Endodermal cell (in vitro differentiated cells): ENCODE results near the gene ALAS1. TPM values are rescaled to one million over a fixed set of nuclear protein-coding genes. Genes with fewer than 3 reads are reported as not detected.
A peak's percentile ranks its signal among the peaks of the same experiment; 100 is the strongest.

Experiments used
- DNase-seq: peaks from one replicate; pipeline ENCODE4 v3.0.0-alpha.2; 2017
- H3K27ac ChIP-seq: 2 replicates; pipeline ENCODE4 v1.5.1; 2013; ENCODE audit warnings: mild to moderate bottlenecking, low read depth, low read length, moderate library complexity
- H3K27me3 ChIP-seq: 2 replicates; pipeline ENCODE4 v1.6.1; 2013; ENCODE audit warnings: mild to moderate bottlenecking, low read length, moderate library complexity; ENCODE audit not compliant: insufficient read depth, control insufficient read depth, poor library complexity, severe bottlenecking
- H3K36me3 ChIP-seq: 2 replicates; pipeline ENCODE4 v1.7.0; 2013; ENCODE audit warnings: mild to moderate bottlenecking, low read length, moderate library complexity; ENCODE audit not compliant: control insufficient read depth, insufficient read depth
- H3K4me1 ChIP-seq: one replicate; pipeline ENCODE4 v1.7.0; 2013; ENCODE audit warnings: low read length; ENCODE audit not compliant: control insufficient read depth, insufficient read depth
- H3K4me3 ChIP-seq: 2 replicates; pipeline ENCODE4 v1.5.1; 2013; ENCODE audit warnings: mild to moderate bottlenecking, low read length, moderate library complexity
- H3K9ac ChIP-seq: 2 replicates; pipeline ENCODE4 v1.6.1; 2013; ENCODE audit warnings: mild to moderate bottlenecking, low read length, moderate library complexity; ENCODE audit not compliant: poor library complexity, severe bottlenecking; ENCODE audit errors: extremely low read depth
- H3K9me3 ChIP-seq: 2 replicates; pipeline ENCODE4 v1.6.1; 2013; ENCODE audit warnings: mild to moderate bottlenecking, low read length, moderate library complexity; ENCODE audit not compliant: control insufficient read depth
- H3K27ac Mint-ChIP-seq: 2 replicates; pipeline ENCODE4 v1.8.0; 2020; ENCODE audit warnings: mixed read lengths
- H3K27me3 Mint-ChIP-seq: 2 replicates; pipeline ENCODE4 v1.8.0; 2021; ENCODE audit warnings: mild to moderate bottlenecking, mixed read lengths; ENCODE audit not compliant: insufficient read depth
- H3K36me3 Mint-ChIP-seq: 2 replicates; pipeline ENCODE4 v1.8.0; 2020; ENCODE audit warnings: low read depth, mixed read lengths
- H3K4me1 Mint-ChIP-seq: 2 replicates; pipeline ENCODE4 v1.8.0; 2020; ENCODE audit warnings: mixed read lengths
- H3K4me3 Mint-ChIP-seq: 2 replicates; pipeline ENCODE4 v1.8.0; 2020; ENCODE audit warnings: mild to moderate bottlenecking, moderate library complexity, mixed read lengths
- H3K9me3 Mint-ChIP-seq: 2 replicates; pipeline ENCODE4 v1.8.0; 2020; ENCODE audit warnings: mild to moderate bottlenecking, mixed read lengths
- WGBS, 2 experiments: methylation state at CpG; one replicate each; pipeline versions ENCODE4 v1.1.5 to v1.1.7; 2013; ENCODE audit warnings: missing lambda C conversion rate in 2 of 2, mixed read lengths in 1 of 2; ENCODE audit not compliant: insufficient coverage in 1 of 2, insufficient read length in 1 of 2; 5-methylcytosine and 5-hydroxymethylcytosine counted together
- total RNA-seq, 2 donors: library from RNA; stranded (reverse); fragmentation: NEBNext Ultra II Directional in 1 of 2; extraction: Animal tissue kit (Norgen Biotek cat#: 25700) in 1 of 2; gene quantifications; 2 replicates in 1 of 2; 3 replicates in 1 of 2; pipeline ENCODE4 v1.2.1, GENCODE V29; 2021
- TF ChIP-seq, protein P1 (sequence below): fragments of 200-600 bp; sonication (generic); conservative IDR thresholded peaks from 2 replicates; pipeline ENCODE4 v1.5.0; 2021; ENCODE audit warnings: antibody characterized with exemption, mild to moderate bottlenecking

The ALAS1 gene
- total RNA-seq, 2 donors from 2014 or later = 33.6 to 50.1 TPM

DNA sequence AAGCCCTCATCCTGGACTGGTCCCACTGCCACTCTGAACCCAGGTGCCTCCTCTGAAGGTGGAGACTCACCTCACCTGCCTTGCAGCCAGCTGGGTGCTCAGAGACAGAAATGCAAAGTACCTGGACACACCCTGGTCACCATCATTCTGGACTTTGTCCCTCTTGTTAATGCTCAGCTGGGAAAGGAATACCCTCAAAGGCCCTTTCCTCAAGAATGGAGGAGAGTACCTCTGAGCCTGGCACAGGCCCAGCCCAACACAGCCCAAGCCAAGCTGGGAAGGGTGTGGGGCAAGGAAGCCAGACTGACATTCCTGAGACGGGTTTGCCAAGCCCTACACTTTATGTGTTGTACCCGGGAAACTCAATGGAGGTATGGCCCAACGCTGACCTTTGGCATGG is 983 bp upstream of the ALAS1 start:
- Mint-ChIP-seq H3K9me3 (no peaks in the 10 kb centered on the region), H3K4me3 (peak overlapping the region; percentile 94), H3K27me3 (no peaks in the 10 kb centered on the region), H3K27ac (no peak overlapping the region), H3K4me1 (peaks cover 14% of the 10 kb centered on the region), H3K36me3 (peaks cover 22% of the 10 kb centered on the region)
- no peaks in the 10 kb centered on the region for H3K27me3 ChIP-seq
- no peak overlapping the region for H3K4me3 ChIP-seq
- DNase-seq = no peak
- H3K4me1 ChIP-seq = peaks cover 9% of the 10 kb centered on the region
- H3K36me3 ChIP-seq = peaks cover 20% of the 10 kb centered on the region
- H3K9ac ChIP-seq = no peak overlapping the region
- WGBS, 2 experiments = 97 to 100% methylated on average over 3 of the region's 3 CpGs
- H3K27ac ChIP-seq = no peak overlapping the region
- TF ChIP-seq, protein P1, sequence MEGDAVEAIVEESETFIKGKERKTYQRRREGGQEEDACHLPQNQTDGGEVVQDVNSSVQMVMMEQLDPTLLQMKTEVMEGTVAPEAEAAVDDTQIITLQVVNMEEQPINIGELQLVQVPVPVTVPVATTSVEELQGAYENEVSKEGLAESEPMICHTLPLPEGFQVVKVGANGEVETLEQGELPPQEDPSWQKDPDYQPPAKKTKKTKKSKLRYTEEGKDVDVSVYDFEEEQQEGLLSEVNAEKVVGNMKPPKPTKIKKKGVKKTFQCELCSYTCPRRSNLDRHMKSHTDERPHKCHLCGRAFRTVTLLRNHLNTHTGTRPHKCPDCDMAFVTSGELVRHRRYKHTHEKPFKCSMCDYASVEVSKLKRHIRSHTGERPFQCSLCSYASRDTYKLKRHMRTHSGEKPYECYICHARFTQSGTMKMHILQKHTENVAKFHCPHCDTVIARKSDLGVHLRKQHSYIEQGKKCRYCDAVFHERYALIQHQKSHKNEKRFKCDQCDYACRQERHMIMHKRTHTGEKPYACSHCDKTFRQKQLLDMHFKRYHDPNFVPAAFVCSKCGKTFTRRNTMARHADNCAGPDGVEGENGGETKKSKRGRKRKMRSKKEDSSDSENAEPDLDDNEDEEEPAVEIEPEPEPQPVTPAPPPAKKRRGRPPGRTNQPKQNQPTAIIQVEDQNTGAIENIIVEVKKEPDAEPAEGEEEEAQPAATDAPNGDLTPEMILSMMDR = no peak
- H3K9me3 ChIP-seq = no peaks in the 10 kb centered on the region

- WGBS, 2 experiments = 84 to 85% methylated on average over 4 to 10 of the region's 10 CpGs
- no peak overlapping the region for H3K27ac ChIP-seq
- TF ChIP-seq, protein P1 = no peak
Measured at GRCh38 chr3:52197499-52197841, 490 bp upstream of the ALAS1 start.

GRCh38 chr3:52198643-52199608 is 966 bp downstream of the ALAS1 start:
- Histone ChIP-seq H3K27ac (no peak overlapping the region), H3K27me3 (no peaks in the 10 kb centered on the region), H3K4me3 (peak overlapping the region; percentile 98), H3K4me1 (peaks cover 9% of the 10 kb centered on the region), H3K36me3 (peaks cover 39% of the 10 kb centered on the region), H3K9ac (peak overlapping the region; percentile 86), H3K9me3 (no peaks in the 10 kb centered on the region)
- peaks cover 14% of the 10 kb centered on the region for H3K4me1 Mint-ChIP-seq
- peaks cover 40% of the 10 kb centered on the region for H3K36me3 Mint-ChIP-seq
- H3K9me3 Mint-ChIP-seq = no peaks in the 10 kb centered on the region
- DNase-seq = no peak
- TF ChIP-seq, protein P1 = no peak
- 61 to 81% methylated on average over 7 to 14 of the region's 14 CpGs for WGBS, 2 experiments
- H3K4me3 Mint-ChIP-seq = peak overlapping the region; percentile 94
- H3K27me3 Mint-ChIP-seq = no peaks in the 10 kb centered on the region
- H3K27ac Mint-ChIP-seq = peak overlapping the region; percentile 41

More at GRCh38 chr3:52197499-52197841, 490 bp upstream of the ALAS1 start:
- Histone ChIP-seq H3K9ac (no peak overlapping the region), H3K36me3 (peaks cover 25% of the 10 kb centered on the region), H3K9me3 (no peaks in the 10 kb centered on the region), H3K4me3 (peak overlapping the region; percentile 98), H3K4me1 (peaks cover 9% of the 10 kb centered on the region), H3K27me3 (no peaks in the 10 kb centered on the region)
- no peak for DNase-seq
- Mint-ChIP-seq H3K4me1 (peaks cover 14% of the 10 kb centered on the region), H3K36me3 (peaks cover 27% of the 10 kb centered on the region), H3K27ac (peak overlapping the region; percentile 22), H3K27me3 (no peaks in the 10 kb centered on the region), H3K4me3 (peak overlapping the region; percentile 94), H3K9me3 (no peaks in the 10 kb centered on the region)
